SIG-M5 (cell line): Measurements from ENCODE around the gene EP400.
A peak's percentile ranks its signal among the peaks of the same experiment; 100 is the strongest.
"Not testable (repeated sequence)": the region's sequence is repeated elsewhere in the genome, so short reads cannot be mapped to it uniquely, and the experiment has no call there.

ENCODE experiments used
- DNase-seq: peaks from one replicate; lab custom pipeline; 2025; lab: John Stamatoyannopoulos, UW

Gene EP400

DNA sequence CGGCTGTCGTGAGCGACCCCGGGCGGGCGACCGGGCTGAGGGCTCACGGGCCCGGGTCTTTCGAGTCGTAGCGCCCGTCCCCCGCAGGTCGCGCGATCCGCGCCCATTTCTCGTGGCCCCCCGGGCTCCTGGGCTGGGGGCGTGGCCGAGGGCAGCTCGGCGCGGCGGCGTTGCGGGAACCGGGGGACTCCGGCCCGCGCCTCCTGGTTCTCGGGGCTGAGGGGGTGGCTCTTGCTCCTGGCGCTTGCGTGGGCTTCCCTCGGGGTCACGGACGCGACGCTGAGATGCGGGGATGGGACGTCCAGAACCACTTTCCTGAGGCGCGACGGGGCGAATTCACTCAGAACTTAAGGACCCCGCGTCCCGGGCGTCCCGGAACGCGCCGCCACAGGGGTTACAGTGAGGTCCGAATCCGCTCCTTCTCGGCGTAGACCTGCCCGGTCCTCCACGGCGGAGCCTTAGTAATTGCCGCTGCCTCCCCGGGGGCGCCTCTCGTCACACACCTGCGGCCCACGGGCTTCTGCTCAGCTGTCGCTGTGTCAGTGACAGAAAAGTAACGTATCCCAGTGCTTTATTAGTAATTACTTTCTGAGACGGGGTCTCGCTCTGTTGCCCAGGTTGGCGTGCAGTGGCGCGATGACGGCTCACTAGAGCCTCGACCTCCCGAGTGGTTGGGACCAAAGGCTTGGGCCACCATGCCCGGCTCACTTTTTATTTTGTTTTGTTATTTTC is 606 bp downstream of the EP400 start:
- no peak for DNase-seq

DNA sequence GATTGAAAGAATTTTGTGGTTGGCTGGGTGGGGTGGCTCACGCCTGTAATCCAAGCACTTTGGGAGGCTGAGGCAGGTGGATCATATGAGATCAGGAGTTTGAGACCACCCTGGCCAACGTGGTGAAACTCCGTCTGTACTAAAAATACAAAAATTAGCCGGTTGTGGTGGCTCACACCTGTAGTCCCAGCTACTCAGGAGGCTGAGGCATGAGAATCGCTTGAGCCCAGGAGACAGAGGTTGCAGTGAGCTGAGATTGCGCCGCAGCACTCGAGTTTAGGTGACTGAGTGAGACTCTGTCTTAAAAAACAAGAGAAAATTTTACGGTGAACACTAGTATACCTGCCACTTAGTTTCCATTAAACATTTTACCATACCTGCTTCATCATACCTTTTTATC is 4.1 kb downstream of the EP400 start:
- not testable (repeated sequence) for DNase-seq

DNA sequence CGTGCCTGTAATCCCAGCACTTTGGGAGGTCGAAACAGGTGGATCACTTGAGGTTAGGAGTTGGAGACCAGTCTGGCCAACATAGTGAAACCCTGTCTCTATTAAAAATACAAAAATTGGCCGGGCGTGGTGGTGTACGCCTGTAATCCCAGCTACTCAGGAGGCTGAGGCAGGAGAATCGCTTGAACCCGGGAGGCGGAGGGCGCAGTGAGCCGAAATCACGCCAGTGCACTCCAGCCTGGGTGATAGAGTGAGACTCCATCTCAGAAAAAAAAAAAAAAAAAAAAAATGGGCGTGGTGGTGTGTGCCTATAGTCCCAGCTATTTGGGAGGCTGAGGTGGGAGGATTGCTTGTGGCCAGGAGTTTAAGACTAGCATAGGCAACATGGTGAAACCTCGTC is 4.7 kb downstream of the EP400 start:
- not testable (repeated sequence) for DNase-seq

DNA sequence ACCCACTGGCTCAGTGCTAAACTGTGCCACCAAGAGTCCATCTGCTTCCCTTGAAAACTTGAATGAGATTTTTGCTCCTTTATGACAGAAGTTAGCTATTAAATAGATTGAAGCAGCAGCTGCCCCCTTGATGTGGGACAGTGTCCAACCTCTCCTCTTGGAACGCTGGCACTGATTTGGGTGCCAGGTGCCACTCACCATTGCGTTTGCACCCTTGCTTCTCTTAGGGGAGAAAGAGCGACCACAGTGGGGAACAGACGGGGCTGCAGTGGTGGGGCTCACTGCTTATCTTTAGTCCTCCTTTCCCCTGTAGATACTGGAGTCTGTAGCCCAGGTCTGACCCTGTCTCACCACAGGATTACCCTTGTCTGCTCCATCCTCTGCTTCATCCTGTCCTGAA is 9.4 kb downstream of the EP400 start:
- no peak for DNase-seq

DNA sequence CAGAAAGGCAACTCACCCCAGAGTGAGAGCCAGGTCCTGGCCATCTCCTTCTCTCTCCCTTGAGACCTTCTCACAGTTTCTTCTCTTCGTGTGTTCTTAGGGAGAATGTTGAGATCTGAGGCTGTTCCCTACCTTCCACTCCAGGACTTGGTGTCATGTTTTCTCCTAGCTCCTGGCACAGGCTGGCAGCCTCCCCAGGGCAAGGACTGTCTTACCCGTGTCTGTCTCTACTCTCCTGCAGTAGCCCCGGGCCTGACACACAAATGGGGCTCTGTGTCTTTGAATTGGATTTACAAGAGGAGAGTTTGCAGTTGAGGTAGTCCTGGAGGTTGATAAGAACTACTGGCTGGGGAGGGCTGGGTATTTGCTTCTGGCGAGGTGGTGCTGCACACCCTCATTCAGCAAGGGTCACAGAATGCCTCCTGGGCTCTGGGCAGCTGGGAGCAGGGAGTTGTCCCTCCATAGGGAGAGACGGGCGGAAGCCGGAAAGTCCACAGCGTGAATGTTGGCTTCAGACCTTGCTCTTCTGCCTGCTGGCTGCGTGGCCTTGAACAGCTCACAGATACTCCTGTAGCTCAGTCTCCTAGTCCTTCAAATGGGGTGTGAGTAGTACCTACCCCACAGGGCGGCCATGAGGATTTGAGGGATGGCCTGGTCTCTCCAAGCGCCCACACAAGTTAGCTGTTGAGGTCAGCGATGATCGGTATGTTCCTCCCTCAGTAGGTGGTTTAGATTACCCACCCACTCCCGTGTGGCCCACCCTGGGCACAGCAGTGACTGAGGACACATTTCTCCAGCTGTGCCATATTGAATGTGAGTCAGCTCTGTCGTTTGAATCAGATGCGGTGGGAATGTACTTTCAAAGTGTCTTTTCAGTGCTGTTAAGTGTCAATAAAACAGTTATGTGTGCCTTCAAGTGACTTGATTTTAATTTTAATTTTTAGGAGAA is 10.2 kb downstream of the EP400 start:
- DNase-seq: no peak

DNA sequence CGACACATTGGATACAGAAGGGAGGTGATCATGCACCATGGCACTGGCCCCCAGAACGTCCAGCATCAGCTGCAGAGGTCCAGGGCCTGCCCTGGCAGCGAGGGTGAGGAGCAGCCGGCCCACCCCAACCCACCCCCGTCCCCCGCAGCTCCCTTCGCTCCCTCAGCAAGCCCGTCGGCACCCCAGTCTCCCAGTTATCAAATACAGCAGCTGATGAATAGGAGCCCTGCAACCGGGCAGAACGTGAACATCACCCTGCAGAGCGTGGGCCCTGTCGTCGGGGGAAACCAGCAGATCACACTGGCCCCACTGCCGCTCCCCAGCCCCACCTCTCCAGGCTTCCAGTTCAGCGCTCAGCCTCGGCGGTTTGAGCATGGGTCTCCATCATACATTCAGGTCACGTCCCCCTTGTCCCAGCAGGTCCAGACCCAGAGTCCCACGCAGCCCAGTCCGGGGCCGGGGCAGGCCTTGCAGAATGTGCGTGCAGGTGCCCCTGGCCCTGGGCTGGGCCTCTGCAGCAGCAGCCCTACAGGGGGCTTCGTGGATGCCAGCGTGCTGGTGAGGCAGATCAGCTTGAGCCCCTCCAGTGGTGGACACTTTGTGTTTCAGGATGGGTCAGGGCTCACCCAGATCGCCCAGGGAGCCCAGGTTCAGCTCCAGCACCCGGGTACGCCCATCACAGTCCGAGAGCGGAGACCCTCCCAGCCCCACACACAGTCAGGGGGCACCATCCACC is 11.0 kb downstream of the EP400 start:
- DNase-seq: not testable (repeated sequence)

DNA sequence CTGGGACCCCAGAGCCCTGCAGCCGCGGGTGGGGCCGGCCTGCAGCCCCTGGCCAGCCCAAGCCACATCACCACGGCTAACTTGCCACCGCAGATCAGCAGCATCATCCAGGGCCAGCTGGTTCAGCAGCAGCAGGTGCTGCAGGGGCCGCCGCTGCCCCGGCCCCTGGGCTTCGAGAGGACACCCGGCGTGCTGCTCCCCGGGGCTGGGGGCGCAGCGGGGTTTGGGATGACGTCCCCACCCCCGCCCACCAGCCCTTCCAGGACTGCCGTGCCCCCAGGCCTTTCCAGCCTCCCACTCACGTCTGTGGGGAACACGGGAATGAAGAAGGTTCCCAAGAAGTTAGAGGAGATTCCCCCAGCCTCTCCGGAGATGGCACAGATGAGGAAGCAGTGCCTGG is 11.6 kb downstream of the EP400 start:
- DNase-seq: not testable (repeated sequence)

DNA sequence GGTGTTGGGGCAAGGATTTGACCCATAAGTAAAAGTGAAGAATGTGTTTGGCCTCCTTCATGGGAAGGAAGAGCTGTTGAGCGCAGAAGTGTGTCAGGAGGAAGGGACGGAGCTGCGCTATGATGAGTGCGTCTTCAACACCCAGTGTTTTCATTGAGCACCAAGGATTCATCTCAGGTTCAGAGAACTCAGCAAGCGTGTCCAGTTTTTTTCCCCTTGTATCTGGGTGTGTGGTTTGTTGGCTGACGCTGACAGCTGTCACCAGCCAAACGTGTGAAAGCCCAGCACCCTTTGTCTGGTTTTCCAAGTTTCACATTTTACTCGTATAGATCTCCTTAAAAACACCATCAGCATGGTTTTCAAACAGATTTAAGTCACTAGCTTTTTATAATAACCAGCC is 12.3 kb downstream of the EP400 start:
- DNase-seq: no peak

DNA sequence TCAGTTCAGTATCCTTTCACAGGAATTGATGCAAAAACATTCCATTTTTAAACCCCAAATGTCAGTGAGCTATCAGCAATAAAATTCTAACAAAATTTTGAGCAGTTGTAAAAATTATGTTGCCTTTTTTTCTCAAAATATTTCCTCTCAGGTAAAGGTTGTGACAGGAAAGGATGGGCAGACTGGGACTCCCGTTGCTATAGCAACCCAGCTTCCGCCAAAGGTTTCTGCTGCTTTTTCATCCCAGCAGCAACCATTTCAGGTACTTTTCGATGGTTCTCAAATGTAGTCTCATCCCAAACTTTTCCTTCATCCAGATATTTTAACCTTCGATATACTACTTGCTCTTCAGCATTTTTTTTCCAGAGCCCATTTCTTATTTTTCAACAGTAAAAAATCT is 13.6 kb downstream of the EP400 start:
- no peak for DNase-seq

DNA sequence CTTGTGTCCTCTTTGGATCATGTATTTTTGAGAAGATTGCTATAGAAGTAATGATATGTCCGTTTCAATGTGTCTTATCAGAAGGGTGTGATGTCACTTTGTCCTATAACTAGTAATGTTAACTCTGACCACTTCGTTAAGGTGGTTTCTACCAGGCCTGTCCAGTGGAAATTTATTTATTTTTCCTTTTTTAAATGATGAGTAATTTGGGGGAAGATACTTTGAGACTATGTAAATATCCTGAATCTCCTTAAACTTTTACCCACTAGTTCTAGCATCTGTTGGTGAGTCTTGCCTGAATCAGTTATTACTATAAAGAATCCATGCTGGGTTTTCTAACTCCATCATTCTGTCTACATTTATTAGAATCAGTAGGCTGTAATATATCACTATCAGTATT is 15.3 kb downstream of the EP400 start:
- no peak for DNase-seq

DNA sequence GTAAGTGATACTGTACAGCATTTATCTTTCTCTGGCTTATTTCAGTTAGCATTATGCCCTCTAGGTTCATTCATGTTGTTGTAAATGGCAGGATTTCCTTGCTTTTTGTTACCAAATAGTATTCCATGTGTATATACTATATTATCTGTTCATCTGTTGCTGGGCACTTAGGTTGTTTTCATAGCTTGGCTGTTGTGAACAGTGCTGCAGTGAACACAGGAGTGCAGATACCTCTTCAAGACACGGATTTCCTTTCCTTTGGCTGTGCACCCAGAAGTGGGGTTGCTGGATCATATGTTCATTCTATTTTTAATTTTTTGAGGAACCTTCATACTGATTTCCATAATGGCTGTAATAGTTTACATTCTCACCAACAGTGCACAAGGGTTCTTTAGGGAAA is 21.5 kb downstream of the EP400 start:
- DNase-seq: no peak

DNA sequence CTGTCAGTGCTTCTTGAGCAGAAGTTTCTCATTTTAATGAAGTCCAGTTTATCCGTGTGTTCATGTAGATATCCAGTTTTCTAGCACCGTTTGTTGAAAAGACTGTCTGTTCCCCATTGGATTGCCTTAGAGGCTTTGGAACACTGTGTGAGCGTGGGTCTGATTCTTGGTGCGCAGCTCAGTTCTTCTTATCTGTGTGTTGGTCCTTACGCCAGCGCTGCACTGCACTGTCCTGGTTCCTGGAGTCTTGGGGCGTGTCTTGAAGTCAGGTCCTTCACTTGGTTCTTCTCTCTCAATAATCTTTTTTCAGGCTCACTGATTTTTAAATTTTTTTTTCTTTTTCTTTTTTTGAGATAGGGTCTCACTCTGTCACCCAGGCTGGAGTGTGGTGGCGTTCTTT is 25.5 kb downstream of the EP400 start:
- DNase-seq: no peak

DNA sequence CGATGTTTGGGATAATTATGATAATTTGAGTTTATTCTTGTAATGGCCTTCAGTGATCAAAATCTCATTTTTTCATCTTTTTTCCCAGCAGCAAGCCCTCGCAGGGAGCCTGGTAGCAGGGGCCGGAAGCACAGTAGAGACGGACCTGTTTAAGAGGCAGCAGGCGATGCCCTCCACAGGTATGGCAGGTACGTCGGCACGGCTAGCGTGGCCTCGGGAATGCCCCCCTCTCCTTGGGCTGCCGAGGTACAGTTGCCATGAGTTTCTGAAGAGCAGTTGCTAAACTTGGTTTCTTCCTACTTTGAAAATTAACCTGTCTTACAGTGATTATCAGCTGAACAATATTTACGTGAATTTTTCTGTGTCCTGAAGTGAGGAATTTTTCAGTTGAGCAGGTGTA is 29.9 kb downstream of the EP400 start:
- DNase-seq: no peak

DNA sequence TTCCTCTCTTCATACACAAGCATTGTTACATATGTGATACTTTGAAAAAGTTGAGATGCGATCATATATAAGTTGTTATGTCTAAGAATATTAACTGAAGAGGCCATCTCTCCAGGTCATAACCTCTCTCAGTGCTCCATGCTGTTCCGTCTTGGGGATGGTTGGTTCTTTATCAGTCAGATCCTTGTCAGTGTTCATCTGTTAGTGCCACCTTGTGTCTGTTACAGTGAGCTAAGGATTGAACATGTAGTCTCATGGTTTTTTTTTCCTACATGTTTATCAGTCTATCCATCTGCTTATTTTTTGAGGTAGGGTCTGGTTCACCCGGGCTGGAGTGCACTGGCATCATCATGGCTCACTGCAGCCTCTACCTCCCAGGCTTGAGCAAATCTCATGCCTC is 30.5 kb downstream of the EP400 start:
- DNase-seq: no peak

DNA sequence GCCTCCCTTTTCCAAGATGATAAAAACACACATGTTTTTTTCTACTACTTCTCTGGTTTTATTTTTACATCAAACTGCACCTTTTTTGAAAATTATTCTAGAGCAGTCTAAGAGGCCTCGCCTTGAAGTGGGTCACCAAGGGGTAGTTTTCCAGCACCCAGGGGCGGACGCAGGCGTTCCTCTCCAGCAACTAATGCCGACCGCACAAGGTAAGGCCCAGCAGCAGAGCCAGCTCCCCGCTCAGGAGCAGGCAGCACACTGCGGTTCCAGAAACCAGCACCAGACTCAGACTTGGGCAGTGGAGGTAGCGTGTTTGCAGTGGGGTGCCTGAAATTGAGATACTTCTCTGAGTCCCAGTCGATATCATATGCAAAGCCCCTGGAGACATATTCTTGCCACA is 31.6 kb downstream of the EP400 start:
- no peak for DNase-seq

DNA sequence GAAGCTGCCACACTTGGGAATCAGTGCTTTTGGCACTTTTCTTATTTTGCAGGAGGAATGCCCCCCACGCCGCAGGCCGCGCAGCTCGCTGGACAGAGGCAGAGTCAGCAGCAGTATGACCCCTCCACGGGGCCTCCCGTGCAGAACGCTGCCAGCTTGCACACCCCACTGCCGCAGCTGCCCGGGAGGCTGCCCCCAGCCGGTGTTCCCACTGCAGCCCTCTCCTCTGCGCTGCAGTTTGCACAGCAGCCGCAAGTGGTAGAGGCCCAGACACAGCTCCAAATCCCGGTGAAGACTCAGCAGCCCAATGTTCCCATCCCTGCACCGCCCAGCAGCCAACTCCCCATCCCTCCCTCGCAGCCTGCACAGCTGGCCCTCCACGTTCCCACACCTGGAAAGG is 32.3 kb downstream of the EP400 start:
- DNase-seq: no peak

DNA sequence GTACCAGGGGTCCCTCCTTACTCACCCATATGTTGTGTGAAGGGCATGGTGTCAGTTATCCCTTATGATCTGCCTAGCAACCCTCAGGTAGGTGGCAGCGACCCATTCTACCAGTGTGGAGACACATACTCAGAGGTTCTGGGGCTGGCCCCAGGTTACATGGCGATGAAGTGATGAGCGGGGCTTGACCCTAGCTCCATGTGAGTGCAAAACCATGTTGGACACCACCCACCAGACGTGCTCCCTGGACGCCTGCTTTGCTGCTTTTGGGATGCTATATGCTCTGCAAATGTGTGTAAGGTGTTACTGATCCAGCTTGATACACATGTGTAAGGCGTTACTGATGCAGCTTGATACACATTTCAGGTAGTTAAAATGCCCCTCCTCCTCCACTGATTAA is 33.3 kb downstream of the EP400 start:
- no peak for DNase-seq

DNA sequence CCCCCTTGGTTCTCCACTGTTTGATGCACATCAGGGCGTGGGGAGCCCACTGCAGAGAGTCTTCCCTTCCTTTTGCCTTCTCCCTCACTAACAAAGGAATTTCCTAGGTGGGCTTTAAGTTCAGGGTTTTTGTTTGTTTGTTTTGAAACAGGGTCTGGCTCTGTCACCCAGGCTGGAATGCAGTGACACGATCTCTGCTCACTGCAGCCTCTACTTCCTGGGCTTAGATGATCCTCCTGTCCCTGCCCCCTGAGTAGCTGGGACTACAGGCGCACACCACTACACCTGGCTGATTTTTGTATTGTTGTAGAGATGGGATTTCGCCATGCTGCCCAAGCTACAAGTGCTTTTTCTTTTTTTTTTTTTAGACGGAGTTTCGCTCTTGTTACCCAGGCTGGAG is 33.8 kb downstream of the EP400 start:
- DNase-seq: no peak

DNA sequence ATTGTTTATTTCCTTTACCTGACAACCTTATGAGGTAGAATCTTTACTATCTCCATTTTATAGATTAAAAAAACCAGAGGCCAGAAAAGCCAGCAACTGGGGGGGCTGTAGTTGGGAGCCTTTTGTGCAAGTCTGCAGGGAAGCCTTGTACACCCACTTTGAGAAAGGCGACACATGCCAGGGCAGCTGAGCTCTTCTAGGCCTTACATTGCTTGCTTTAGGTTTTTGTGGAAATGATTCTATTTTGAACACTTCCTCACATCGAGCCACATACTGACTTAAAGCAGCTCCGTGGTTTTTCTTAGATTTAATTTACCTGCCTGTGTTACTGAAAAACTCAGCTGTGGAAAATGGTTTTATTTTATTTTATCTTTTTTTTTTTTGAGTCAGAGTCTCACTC is 34.6 kb downstream of the EP400 start:
- no peak for DNase-seq

DNA sequence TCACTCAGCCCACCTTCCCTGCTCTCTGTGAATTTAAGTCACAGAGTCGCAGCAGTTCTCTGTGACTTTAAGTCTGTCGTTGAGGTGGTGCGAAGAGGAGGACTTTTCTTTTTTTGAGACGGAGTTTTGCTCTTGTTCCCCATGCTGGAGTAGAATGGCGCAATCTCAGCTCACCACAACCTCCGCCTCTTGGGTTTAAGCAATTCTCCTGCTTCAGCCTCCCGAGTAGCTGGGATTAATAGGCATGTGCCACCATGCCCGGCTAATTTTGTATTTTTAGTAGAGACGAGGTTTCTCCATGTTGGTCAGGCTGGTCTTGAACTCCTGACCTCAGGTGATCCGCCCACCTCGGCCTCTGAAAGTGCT is 35.8 kb downstream of the EP400 start:
- DNase-seq: peak; percentile 58

DNA sequence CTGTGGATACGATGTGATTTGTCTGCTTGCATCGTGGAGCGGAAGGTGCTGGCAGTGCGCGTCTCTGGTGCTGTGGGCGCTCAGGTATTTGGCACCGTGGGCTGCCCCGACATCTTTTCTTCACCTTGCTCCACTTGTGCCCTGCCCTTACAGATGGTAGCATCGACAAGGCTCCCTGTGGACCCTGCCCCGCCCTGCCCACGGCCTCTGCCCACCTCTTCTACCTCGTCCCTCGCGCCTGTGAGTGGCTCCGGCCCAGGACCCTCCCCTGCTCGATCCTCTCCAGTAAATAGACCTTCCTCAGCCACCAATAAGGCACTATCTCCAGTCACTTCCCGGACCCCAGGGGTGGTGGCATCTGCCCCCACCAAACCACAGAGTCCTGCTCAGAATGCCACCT is 36.6 kb downstream of the EP400 start:
- no peak for DNase-seq

DNA sequence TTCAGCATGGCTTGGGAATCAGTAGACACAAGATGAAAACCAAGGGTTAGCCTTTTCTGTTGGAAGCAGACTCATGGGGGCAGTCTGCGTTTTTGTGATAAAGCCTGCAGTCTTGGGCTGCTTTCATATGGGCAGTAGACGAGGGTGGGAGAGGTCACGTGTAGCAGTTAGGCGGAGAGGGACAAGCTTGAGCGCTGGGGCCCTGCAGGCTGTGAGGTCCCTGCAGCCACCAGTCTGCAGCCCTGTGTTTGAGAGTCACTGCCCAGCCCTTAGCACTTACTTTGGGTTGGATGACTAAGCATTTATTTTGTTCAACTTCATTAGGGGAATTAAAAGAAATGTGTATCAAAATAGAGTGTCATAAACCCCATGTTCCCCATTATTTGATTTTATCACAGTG is 37.2 kb downstream of the EP400 start:
- no peak for DNase-seq

DNA sequence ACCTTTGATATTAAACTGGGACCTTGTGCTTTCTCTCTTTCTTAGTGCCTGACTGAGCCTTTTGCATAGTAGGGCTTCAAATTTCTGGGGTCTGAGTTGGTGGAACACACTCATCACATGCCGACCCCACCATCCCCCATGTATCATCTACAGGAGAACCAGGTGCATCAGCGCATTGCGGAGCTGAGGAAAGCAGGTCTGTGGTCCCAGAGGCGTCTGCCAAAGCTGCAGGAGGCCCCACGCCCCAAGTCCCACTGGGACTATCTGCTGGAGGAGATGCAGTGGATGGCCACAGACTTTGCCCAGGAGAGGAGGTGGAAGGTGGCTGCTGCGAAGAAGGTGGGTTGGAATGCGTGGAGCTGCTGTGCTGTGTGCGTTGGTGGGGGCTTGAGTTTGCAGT is 37.8 kb downstream of the EP400 start:
- DNase-seq: no peak
